ENCODE measurements around the gene TBC1D30.
"Not testable (repeated sequence)": the region's sequence is repeated elsewhere in the genome, so short reads cannot be mapped to it uniquely, and the experiment has no call there.

TBC1D30 gene

GRCh38 chr12:64801381-64801780, 23.1 kb upstream of the TBC1D30 start:
- DNase-seq (ENCODE audit: low read depth, low spot score) = no peak
- H3K4me3 ChIP-seq (ENCODE audit: low read length) = no peak overlapping the region

GRCh38 chr12:64802180-64802775, 22.2 kb upstream of the TBC1D30 start:
- H3K4me3 ChIP-seq (ENCODE audit: low read length) = not testable (repeated sequence)
- DNase-seq (ENCODE audit: low read depth, low spot score) = peak; percentile 22

- no peak for DNase-seq (ENCODE audit: low read depth, low spot score)
- H3K4me3 ChIP-seq (ENCODE audit: low read length) = no peak overlapping the region
Observed at GRCh38 chr12:64806173-64806572, 18.3 kb upstream of the TBC1D30 start.

GRCh38 chr12:64806593-64807460, 17.6 kb upstream of the TBC1D30 start:
- no peak for DNase-seq (ENCODE audit: low read depth, low spot score)
- H3K4me3 ChIP-seq (ENCODE audit: low read length) = no peak overlapping the region

GRCh38 chr12:64808110-64808509, 16.3 kb upstream of the TBC1D30 start:
- DNase-seq (ENCODE audit: low read depth, low spot score) = no peak
- no peak overlapping the region for H3K4me3 ChIP-seq (ENCODE audit: low read length)

GRCh38 chr12:64810831-64811230, 13.6 kb upstream of the TBC1D30 start:
- DNase-seq (ENCODE audit: low read depth, low spot score) = no peak
- no peak overlapping the region for H3K4me3 ChIP-seq (ENCODE audit: low read length)

GRCh38 chr12:64813723-64814122, 10.7 kb upstream of the TBC1D30 start:
- no peak for DNase-seq (ENCODE audit: low read depth, low spot score)
- no peak overlapping the region for H3K4me3 ChIP-seq (ENCODE audit: low read length)

GRCh38 chr12:64814432-64814831, 10.0 kb upstream of the TBC1D30 start:
- no peak for DNase-seq (ENCODE audit: low read depth, low spot score)
- no peak overlapping the region for H3K4me3 ChIP-seq (ENCODE audit: low read length)

- DNase-seq (ENCODE audit: low read depth, low spot score) = no peak
- H3K4me3 ChIP-seq (ENCODE audit: low read length) = no peak overlapping the region
Observed at GRCh38 chr12:64819816-64820402, 4.5 kb upstream of the TBC1D30 start.

GRCh38 chr12:64820593-64820992, 3.9 kb upstream of the TBC1D30 start:
- no peak overlapping the region for H3K4me3 ChIP-seq (ENCODE audit: low read length)
- no peak for DNase-seq (ENCODE audit: low read depth, low spot score)

- H3K4me3 ChIP-seq (ENCODE audit: low read length) = no peak overlapping the region
- no peak for DNase-seq (ENCODE audit: low read depth, low spot score)
Observed at GRCh38 chr12:64821116-64821630, 3.3 kb upstream of the TBC1D30 start.

GRCh38 chr12:64824130-64824499, 332 bp upstream of the TBC1D30 start:
- H3K4me3 ChIP-seq (ENCODE audit: low read length) = peak overlapping the region; percentile 41

GRCh38 chr12:64825143-64826021, 935 bp downstream of the TBC1D30 start:
- no peak for DNase-seq (ENCODE audit: low read depth, low spot score)
- H3K4me3 ChIP-seq (ENCODE audit: low read length) = no peak overlapping the region

More at GRCh38 chr12:64824130-64824499, 332 bp upstream of the TBC1D30 start:
- no peak for DNase-seq (ENCODE audit: low read depth, low spot score)

- DNase-seq (ENCODE audit: low read depth, low spot score) = no peak
- H3K4me3 ChIP-seq (ENCODE audit: low read length) = no peak overlapping the region
Observed at GRCh38 chr12:64826234-64826633, 1.8 kb downstream of the TBC1D30 start.

- no peak overlapping the region for H3K4me3 ChIP-seq (ENCODE audit: low read length)
- DNase-seq (ENCODE audit: low read depth, low spot score) = no peak
Observed at GRCh38 chr12:64828713-64829112, 4.3 kb downstream of the TBC1D30 start.

- DNase-seq (ENCODE audit: low read depth, low spot score) = no peak
- H3K4me3 ChIP-seq (ENCODE audit: low read length) = no peak overlapping the region
Observed at GRCh38 chr12:64833928-64834327, 9.5 kb downstream of the TBC1D30 start.

GRCh38 chr12:64835901-64836300, 11.5 kb downstream of the TBC1D30 start:
- H3K4me3 ChIP-seq (ENCODE audit: low read length) = no peak overlapping the region
- DNase-seq (ENCODE audit: low read depth, low spot score) = no peak

GRCh38 chr12:64836856-64837255, 12.4 kb downstream of the TBC1D30 start:
- H3K4me3 ChIP-seq (ENCODE audit: low read length) = no peak overlapping the region
- no peak for DNase-seq (ENCODE audit: low read depth, low spot score)

GRCh38 chr12:64837427-64837826, 13.0 kb downstream of the TBC1D30 start:
- no peak overlapping the region for H3K4me3 ChIP-seq (ENCODE audit: low read length)
- DNase-seq (ENCODE audit: low read depth, low spot score) = no peak

All from Jurkat, Clone E6-1 (cell line).